ENCODE results near the gene ITPR2.
"Not testable (repeated sequence)": the region's sequence is repeated elsewhere in the genome, so short reads cannot be mapped to it uniquely, and the experiment has no call there.

Gene ITPR2

GRCh38 chr12:26832822-26833742, at the start of gene ITPR2:
ITPR2 (minus strand) TSS chr12:26833194; CDS start chr12:26832781, 413 bp downstream.
- peak; percentile 78 for DNase-seq (ENCODE audit: low read depth)

- DNase-seq (ENCODE audit: low read depth), result no peak
Observed at GRCh38 chr12:26880625-26881024, 47.6 kb upstream of the ITPR2 start.

GRCh38 chr12:26878661-26879119, 45.7 kb upstream of the ITPR2 start:
- DNase-seq (ENCODE audit: low read depth), result no peak

GRCh38 chr12:26874501-26875296, 41.7 kb upstream of the ITPR2 start:
- DNase-seq (ENCODE audit: low read depth), result no peak

- no peak for DNase-seq (ENCODE audit: low read depth)
Observed at GRCh38 chr12:26872625-26873024, 39.6 kb upstream of the ITPR2 start.

- no peak for DNase-seq (ENCODE audit: low read depth)
Observed at GRCh38 chr12:26871985-26872384, 39.0 kb upstream of the ITPR2 start.

- DNase-seq (ENCODE audit: low read depth), result no peak
Observed at GRCh38 chr12:26870491-26871419, 37.8 kb upstream of the ITPR2 start.

- no peak for DNase-seq (ENCODE audit: low read depth)
Observed at GRCh38 chr12:26869908-26870459, 37.0 kb upstream of the ITPR2 start.

GRCh38 chr12:26869104-26869494, 36.1 kb upstream of the ITPR2 start:
- no peak for DNase-seq (ENCODE audit: low read depth)

GRCh38 chr12:26868447-26869103, 35.6 kb upstream of the ITPR2 start:
- DNase-seq (ENCODE audit: low read depth), result no peak

- no peak for DNase-seq (ENCODE audit: low read depth)
Observed at GRCh38 chr12:26867080-26867479, 34.1 kb upstream of the ITPR2 start.

GRCh38 chr12:26863515-26863914, 30.5 kb upstream of the ITPR2 start:
- DNase-seq (ENCODE audit: low read depth), result no peak

- not testable (repeated sequence) for DNase-seq (ENCODE audit: low read depth)
Observed at GRCh38 chr12:26862787-26863186, 29.8 kb upstream of the ITPR2 start.

GRCh38 chr12:26861690-26862089, 28.7 kb upstream of the ITPR2 start:
- no peak for DNase-seq (ENCODE audit: low read depth)

GRCh38 chr12:26857465-26858176, 24.6 kb upstream of the ITPR2 start:
- no peak for DNase-seq (ENCODE audit: low read depth)

GRCh38 chr12:26855337-26855736, 22.3 kb upstream of the ITPR2 start:
- no peak for DNase-seq (ENCODE audit: low read depth)

- no peak for DNase-seq (ENCODE audit: low read depth)
Observed at GRCh38 chr12:26854031-26854390, 21.0 kb upstream of the ITPR2 start.

- peak; percentile 42 for DNase-seq (ENCODE audit: low read depth)
Observed at GRCh38 chr12:26853303-26854030, 20.5 kb upstream of the ITPR2 start.

GRCh38 chr12:26851031-26851809, 18.2 kb upstream of the ITPR2 start:
- DNase-seq (ENCODE audit: low read depth), result no peak

Data from stromal cell of bone marrow (primary cell).